EL (cell line): ENCODE results near the gene TOP2B.

ENCODE experiments used
- DNase-seq: peaks from one replicate; pipeline ENCODE4 v3.0.0-alpha.2; 2016

TOP2B gene

DNA sequence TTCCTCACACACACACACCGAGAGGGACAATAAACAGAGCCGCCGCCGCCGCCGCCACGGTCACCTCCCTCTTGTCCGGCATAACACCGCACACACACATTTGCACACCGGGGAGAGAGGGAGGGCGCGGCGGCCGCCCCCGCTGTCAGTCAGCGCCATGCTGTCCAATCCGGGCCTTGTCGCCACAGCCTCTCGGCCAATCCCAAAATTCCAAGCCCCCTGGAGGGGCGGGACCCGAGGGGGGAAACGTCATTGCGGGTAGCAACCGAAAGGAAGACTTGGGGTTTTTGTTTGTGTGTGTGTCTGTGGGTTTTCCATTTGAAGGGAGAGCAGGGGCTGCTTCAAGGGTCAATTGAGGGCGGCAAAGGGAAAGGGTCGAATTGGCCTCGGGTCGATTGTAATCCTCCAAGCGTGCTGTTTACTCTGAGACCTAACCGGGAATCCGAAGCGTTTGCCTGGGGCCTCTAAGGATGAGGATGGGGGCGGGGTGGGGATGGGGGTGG lies at the start of gene TOP2B:
Gene TOP2B (minus strand): TSS at position 96 of the 503 bp plus-strand sequence. CDS start 610 bp downstream, outside the sequence.
- peak; percentile 95 for DNase-seq

DNA sequence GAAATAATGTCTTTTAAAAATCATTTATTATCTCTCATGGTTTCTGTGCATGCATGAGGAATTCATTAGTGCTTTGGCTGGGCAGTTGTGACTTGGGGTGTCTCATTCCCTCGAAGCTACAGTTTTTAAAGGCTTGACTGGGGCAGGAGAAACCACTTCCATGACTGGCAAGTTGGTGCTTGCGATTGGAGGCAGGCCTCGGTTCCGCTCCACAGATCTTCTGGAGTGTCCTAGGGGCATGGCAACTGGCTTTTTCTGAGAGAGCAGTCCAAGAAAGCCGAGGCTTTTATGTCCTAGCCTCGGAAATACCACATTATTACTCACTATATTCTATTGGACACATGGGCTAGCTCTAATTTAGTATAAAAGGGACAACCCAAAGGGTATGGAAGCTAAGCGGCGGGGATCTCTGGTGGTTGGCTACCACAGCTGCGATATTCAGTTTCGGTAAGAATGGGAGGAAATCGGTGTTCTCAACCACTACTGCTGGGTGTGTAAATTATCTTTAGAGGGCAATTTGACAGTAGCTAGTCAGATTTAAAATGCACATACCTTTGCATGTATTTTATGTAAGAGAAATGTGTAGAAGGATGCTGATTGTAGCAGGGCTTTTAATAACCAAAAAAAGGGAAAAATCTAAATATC lies 48.8 kb upstream of the TOP2B start:
- DNase-seq, result no peak

GRCh38 chr3:25711090-25711489 lies 46.4 kb upstream of the TOP2B start:
- no peak for DNase-seq

DNA sequence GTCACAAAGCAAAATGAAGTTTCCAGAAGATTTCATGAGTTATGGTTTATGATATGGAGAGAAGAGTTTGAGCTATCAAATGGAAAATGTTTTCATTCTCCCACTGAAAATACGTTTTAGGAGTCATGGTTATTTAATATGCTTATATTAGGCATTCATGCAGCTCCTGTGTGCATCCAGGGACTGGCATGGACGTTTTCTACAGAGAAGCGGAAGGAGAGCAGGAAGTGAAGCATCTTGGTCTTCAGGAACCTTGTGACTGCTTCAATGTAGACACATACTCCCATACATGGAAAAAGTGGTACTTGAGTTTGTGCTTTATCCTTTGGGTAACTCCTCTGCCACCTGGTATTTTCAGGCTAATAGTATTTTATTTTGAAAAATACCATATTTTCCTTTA lies 43.3 kb upstream of the TOP2B start:
- no peak for DNase-seq

DNA sequence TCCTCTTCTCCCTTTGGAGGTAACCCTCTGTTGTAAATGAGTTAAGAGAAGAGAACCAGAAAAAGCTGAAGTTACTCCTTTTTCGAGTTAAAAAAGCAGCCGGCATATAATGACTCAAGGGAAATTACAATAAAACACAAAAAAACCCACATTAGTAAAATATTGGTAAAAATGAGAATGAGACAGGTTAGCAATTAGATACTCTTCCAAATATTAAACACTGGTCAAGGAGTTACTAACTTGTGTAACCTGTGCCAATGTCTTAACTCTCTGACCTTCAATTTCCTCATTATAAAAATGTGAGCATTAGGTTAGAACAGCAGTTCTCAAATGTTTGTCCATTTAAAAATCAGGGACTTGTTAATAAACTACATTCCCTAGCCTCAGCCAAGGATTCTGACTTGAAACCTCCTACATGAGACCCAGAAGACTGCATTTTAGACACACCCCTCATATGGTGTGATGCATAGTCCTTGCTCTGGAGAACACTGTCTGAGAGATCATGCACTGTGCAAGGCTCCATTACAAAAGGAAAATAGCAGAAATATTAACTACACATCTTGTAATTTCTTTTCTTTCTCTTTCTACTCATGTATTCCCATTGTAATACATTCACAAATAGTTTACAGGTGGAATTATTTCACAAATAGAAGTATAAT lies 42.7 kb upstream of the TOP2B start:
- no peak for DNase-seq

GRCh38 chr3:25706213-25706612 lies 41.5 kb upstream of the TOP2B start:
- no peak for DNase-seq

DNA sequence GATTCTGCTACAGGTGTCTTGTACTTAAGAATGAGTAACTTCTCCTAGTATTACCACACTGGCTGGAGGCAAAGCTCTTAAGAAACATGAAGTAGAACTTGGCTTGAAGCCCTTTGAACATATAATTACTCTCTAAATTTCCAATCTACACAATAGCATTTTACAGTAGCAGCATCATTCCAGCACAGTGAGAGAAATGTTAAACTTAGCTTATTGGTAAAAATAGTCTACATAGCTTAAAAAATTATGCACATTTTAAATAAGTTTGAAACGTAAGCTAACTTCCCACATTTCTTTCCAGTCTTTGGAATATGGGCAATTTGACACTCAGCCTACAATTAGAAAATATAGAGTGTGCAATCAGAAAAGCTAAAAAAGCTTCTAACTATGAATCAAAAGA lies 32.8 kb upstream of the TOP2B start:
- DNase-seq, result no peak

DNA sequence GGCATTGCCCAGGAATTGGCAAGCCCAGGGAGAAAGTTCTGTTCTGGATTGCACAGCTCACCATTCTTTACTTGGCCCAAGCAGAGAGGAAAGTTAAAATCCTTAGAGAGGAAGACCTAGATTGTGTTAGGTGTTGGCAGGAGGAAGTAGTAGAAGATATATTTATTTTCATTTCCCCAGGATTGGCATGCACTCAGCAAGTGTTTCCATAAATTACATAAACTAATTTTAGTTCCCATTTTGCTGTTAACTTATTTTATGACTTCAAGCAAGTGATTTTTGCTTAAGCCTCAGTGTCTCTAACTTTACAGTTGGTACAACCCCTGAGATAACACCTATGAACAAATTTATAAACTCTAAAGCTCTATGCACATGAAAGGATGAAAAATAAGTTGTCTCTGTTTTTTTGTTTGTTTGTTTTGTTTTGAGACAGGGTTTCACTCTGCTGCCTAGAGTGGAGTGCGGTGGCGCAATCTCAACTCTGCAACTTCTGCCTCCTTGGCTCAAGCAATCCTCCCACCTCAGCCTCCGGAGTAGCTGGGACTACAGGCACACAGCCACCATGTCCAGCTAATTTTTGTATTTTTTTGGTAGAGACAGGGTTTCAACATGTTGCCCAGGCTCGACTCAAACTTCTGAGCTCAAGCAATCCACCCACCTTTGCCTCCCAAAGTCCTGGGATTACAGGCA lies 31.2 kb upstream of the TOP2B start:
- no peak for DNase-seq

DNA sequence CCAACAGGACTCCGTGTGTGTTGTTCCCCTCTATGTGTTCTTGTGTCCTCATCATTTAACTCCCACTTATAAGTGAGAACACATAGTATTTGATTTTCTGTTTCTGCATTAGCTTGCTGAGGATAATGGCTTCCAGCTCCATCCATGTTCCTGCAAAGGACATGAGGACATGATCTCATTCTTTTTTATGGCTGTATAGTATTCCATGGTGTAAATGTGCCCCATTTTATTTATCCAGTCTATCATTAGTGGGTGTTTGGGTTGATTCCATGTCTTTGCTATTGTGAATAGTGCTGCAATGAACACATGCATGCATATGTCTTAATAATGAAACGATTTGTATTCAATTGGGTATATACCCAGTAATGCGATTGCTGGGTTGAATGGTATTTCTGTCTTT lies 28.5 kb upstream of the TOP2B start:
- no peak for DNase-seq

GRCh38 chr3:25692341-25692740 lies 27.6 kb upstream of the TOP2B start:
- no peak for DNase-seq

- no peak for DNase-seq
These were observed 26.2 kb upstream of the TOP2B start for GRCh38 chr3:25690768-25691533.

DNA sequence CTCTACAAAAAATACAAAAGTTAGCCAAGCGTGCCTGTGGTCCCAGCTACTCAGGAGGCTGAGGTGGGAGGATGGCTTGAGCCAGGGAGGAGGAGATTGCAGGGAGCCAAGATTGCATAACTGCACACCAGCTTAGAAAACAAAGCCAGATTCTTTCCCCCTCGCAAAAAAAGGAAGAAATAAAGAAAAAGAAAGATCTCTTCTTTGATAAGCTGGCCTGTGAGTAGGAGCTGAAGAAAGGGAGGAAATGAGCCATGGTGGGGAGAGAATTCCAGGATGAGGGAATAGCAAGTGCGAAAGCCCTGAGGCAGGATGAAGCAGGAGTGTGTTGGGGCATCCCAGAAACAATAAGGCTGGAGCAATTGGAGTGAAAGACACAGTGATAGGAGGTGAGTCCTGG lies 24.5 kb upstream of the TOP2B start:
- DNase-seq, result peak; percentile 54

DNA sequence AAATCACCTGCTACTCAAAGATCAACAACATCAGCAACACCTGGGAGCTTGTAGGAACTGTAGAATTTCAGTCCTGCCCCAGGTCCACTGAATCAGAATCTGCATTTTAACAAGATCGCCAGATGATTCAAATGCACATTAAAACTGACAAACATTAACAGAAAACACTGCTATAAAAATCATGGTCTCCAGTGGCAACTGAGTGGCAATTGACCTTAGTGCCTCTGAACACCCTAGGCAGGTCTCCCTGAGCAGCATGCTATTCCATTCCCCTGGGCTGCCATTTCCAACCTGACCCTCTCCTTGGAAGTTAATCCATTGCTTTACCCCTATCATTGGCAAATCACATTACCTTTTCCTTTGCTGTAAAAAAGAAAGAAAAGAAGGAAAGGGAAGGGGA lies 23.0 kb upstream of the TOP2B start:
- DNase-seq, result no peak

DNA sequence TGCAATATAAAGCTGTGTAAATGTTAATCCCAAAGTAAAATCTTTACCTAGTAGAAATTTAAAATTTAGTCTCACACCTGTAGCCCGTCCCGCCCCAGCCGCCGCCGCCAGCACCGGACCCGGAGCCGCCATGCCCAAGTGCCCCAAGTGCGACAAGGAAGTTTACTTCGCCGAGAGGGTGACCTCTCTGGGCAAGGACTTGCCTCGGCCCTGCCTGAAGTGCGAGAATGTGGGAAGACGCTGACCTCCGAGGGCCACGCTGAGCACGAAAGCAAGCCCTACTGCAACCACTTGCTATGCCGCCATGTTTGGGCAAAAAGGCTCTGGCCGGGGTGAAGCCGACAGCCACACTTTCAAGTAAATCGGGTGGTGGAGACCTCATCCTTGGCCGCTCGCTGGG lies 22.1 kb upstream of the TOP2B start:
- DNase-seq, result no peak

GRCh38 chr3:25683882-25684281 lies 19.2 kb upstream of the TOP2B start:
- no peak for DNase-seq

- no peak for DNase-seq
These were observed 18.7 kb upstream of the TOP2B start for GRCh38 chr3:25683410-25683809.

DNA sequence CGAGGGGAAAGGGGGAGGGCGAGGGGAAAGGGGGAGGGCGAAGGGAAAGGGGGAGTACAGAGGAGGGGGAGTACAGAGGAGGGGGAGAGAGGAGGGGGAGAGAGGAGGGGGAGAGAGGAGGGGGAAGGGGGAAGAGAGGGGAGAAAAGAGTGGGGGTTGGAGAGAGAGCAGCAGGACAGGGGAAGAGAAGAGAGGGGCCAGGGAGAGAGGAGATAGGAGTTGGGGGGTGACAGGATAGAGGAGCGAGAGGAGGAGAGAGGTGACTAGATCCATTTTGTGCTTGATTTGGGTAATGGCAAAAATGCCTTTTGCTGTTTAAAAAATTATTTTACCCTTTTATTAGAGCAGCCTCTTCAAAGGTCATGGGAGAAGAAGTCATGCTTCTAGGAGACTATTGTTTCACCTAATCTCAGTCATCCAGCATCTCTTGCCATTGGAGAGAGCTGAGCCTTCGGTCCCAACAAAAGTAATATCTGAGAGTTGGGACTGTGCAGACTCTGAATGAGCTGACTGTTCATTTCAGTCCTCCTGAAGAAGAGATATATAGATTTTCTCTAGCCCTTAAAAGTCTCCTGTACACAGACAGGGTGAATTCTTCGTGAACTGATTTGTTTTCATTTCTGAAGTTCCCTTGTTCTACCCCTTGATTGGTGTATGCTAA lies 15.1 kb upstream of the TOP2B start:
- no peak for DNase-seq

- DNase-seq, result no peak
These were observed 14.5 kb upstream of the TOP2B start for GRCh38 chr3:25679166-25679565.

DNA sequence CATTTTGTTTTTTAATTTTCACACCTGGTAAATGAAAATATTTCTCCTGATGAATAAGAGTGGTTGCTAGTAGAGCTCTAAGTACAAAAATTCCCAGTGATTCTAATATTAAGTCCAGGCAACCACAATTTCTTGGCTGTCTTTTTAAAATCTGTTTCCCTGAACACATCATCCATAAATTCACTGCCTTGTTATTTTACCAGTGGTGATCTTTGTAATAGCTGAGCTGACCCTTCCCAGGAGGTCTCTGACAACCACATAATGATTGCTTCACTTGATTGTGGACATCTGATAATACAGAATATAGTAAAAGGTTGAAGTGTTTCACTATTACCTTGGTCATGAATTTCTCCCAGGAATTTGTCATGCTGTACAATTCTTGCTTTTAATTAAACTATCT lies 13.9 kb upstream of the TOP2B start:
- DNase-seq, result peak; percentile 22

- no peak for DNase-seq
These were observed 12.4 kb upstream of the TOP2B start for GRCh38 chr3:25677121-25677520.

- no peak for DNase-seq
These were observed 10.0 kb upstream of the TOP2B start for GRCh38 chr3:25674670-25675069.

DNA sequence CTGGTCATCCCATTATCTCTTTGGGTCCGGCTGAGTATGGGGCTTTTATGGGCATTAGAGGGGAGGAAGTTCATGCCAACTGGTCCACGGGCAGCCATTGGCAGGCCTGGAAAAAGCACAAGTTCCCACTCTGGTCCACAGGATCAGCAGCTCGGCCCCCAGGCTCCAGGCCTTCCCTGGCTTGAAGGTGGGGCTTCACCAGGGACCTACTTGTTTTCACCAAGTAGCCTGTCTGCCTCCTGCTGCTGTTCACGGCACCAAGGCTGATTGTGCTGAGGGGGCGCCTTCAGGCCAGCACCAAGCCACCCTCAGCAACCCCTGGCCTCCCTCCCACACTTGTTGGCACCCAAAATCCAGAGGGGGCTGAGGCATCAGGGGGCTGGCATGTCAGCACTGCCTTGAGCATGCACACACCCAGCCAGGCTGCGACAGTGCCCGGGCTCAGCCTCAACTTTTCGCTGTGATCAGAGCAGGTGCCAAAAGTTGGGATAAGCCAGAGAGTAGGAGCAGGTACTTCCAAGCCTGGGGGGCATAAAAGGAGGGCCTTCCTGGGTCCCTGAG lies 9.1 kb upstream of the TOP2B start:
- DNase-seq, result no peak
